A673 (cell line): ENCODE results near the gene PFN4. TPM values are rescaled to one million over a fixed set of nuclear protein-coding genes. Genes with fewer than 3 reads are reported as not detected.

Source experiments
- BruUV-seq: library from RNA; stranded (reverse); fragments of 400-500 nt; replicated peaks from 2 replicates; lab custom pipeline; 2021; lab: Mats Ljungman, UMichigan
- CTCF ChIA-PET: fragments of 300-600 bp; sonication (Branson Sonifier 250); formaldehyde crosslinking; loops from one replicate; lab custom pipeline; 2022; ENCODE audit warnings: antibody characterized with exemption; lab: Charles Lee
- POLR2A ChIA-PET: fragments of 300-600 bp; sonication (Branson Sonifier 250); formaldehyde crosslinking; loops from one replicate; lab custom pipeline; 2022; ENCODE audit warnings: antibody characterized with exemption; ENCODE audit not compliant: low non-redundant PET; lab: Charles Lee
- DNase-seq: peaks from one replicate; pipeline ENCODE4 v3.0.0-alpha.2; 2015; ENCODE audit warnings: low spot score
- H3K27ac ChIP-seq: fragments of 200-600 bp; sonication (generic); 2 replicates; pipeline ENCODE4 v1.5.1; 2016; ENCODE audit warnings: mixed run types, low read depth, mild to moderate bottlenecking, mixed read lengths, antibody characterized with exemption, low read length; ENCODE audit not compliant: poor library complexity, severe bottlenecking
- H3K27me3 ChIP-seq: fragments of 200-600 bp; sonication (generic); replicated peaks from 2 replicates; pipeline ENCODE4 v1.6.1; 2017; ENCODE audit warnings: mixed run types, low read depth, mild to moderate bottlenecking, mixed read lengths, antibody characterized with exemption, low read length; ENCODE audit not compliant: insufficient read depth, poor library complexity
- H3K36me3 ChIP-seq: fragments of 200-600 bp; sonication (generic); 2 replicates; pipeline ENCODE4 v1.6.1; 2016; ENCODE audit warnings: mixed run types, mild to moderate bottlenecking, mixed read lengths, antibody characterized with exemption, low read length; ENCODE audit not compliant: insufficient read depth, poor library complexity, severe bottlenecking
- H3K4me1 ChIP-seq: fragments of 200-600 bp; sonication (generic); 2 replicates; pipeline ENCODE4 v1.6.1; 2017; ENCODE audit warnings: mixed run types, mild to moderate bottlenecking, mixed read lengths, antibody characterized with exemption, low read length; ENCODE audit not compliant: insufficient read depth, poor library complexity, severe bottlenecking
- H3K4me3 ChIP-seq: fragments of 200-600 bp; sonication (generic); 2 replicates; pipeline ENCODE4 v1.5.1; 2016; ENCODE audit warnings: low read depth, mixed run types, mild to moderate bottlenecking, mixed read lengths, low read length; ENCODE audit not compliant: poor library complexity, severe bottlenecking
- H3K9me3 ChIP-seq: fragments of 200-600 bp; sonication (generic); 2 replicates; pipeline ENCODE4 v1.6.1; 2016; ENCODE audit warnings: mixed run types, low read depth, mild to moderate bottlenecking, mixed read lengths, antibody characterized with exemption, low read length; ENCODE audit not compliant: poor library complexity, severe bottlenecking
- EZH2 ChIP-seq: fragments of 200-600 bp; sonication (generic); IDR thresholded peaks from 2 replicates; pipeline ENCODE4 v1.6.1; 2017; ENCODE audit warnings: borderline replicate concordance, low read depth, mild to moderate bottlenecking, mixed read lengths, antibody characterized with exemption, low read length; ENCODE audit not compliant: poor library complexity, severe bottlenecking
- intact Hi-C: fragments of 100-400 bp; cut with micrococcal nuclease; formaldehyde crosslinking; loops from one replicate; pipeline ENCODE4 v1.10.0; 2022; ENCODE audit not compliant: unreplicated experiment
- total RNA-seq: library from RNA; stranded (reverse); gene quantifications from 2 replicates; pipeline ENCODE4 v1.2.3, GENCODE V29; 2021
- TF ChIP-seq, protein P1 (sequence below): fragments of 300-800, 200-600 bp; sonication (generic); conservative IDR thresholded peaks from 2 replicates; pipeline ENCODE4 v1.5.1; 2017; ENCODE audit warnings: low read depth, mild to moderate bottlenecking, antibody characterized with exemption, low read length, moderate library complexity, mixed read lengths

The PFN4 gene
- total RNA-seq, 1 experiment from 2014 or later: not detected

DNA sequence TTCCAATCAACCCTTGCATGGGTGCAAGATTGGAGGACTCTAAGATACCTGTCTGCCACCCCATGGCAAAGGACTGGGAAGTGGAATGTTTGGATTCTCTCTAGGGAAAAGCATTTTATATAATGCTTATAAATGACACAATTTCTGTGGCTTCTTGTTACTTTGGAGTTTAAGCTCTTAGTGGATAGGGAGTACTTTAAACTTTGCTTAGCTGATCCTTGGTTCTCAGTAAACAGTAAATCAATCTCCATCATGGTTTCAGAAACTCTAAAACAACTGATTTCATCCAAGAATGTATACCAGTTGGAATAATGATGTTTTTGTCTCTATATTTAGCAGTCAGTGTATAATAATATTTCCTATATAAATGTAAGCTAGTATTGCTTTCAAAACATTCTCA, 37.6 kb upstream of the PFN4 start:
- intact Hi-C loops: loop anchor here (10.0 kb wide), 1 partner anchor 336 kb away; no protein-coding TSS in a partner anchor
- no TSS peak for BruUV-seq
- Histone ChIP-seq H3K36me3 (no peaks in the 10 kb centered on the region), H3K9me3 (no peaks in the 10 kb centered on the region), H3K4me1 (no peaks in the 10 kb centered on the region), H3K27me3 (no peaks in the 10 kb centered on the region), H3K4me3 (no peak overlapping the region), H3K27ac (no peak overlapping the region)
- DNase-seq: no peak
- ChIA-PET POLR2A (no interaction called here), CTCF (no interaction called here)
- no peak for TF ChIP-seq EZH2
- TF ChIP-seq, protein P1, sequence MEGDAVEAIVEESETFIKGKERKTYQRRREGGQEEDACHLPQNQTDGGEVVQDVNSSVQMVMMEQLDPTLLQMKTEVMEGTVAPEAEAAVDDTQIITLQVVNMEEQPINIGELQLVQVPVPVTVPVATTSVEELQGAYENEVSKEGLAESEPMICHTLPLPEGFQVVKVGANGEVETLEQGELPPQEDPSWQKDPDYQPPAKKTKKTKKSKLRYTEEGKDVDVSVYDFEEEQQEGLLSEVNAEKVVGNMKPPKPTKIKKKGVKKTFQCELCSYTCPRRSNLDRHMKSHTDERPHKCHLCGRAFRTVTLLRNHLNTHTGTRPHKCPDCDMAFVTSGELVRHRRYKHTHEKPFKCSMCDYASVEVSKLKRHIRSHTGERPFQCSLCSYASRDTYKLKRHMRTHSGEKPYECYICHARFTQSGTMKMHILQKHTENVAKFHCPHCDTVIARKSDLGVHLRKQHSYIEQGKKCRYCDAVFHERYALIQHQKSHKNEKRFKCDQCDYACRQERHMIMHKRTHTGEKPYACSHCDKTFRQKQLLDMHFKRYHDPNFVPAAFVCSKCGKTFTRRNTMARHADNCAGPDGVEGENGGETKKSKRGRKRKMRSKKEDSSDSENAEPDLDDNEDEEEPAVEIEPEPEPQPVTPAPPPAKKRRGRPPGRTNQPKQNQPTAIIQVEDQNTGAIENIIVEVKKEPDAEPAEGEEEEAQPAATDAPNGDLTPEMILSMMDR: no peak

DNA sequence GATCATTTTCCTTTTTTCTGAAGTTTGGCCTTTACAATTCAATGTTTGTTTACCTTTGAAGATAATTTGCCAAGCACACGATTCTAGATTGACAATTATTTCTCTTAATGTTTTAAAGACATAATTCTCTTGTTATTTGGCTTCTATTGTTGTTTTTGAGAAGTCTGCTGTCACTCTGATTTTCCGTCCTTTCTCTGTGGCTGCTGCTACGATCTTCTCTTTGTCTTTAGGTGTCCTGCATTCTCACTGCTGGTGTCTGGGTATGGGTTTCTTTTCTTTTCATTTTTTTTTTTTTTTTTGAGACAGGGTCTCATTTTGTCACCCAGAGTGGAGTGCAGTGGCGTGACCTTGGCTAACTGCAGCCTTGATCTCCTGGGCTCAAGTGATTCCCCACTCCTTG, 36.6 kb upstream of the PFN4 start:
- no TSS peak for BruUV-seq
- Histone ChIP-seq H3K4me3 (no peak overlapping the region), H3K9me3 (no peaks in the 10 kb centered on the region), H3K27ac (no peak overlapping the region), H3K27me3 (no peaks in the 10 kb centered on the region), H3K4me1 (no peaks in the 10 kb centered on the region), H3K36me3 (no peaks in the 10 kb centered on the region)
- POLR2A ChIA-PET: interaction anchor here (0.7 kb wide), 1 partner anchor 50 kb away, joined by 5 read pairs; no protein-coding TSS in a partner anchor
- no peak for DNase-seq
- intact Hi-C loops: loop anchor here (10.0 kb wide), 1 partner anchor 335 kb away; no protein-coding TSS in a partner anchor
- no peak for TF ChIP-seq EZH2
- TF ChIP-seq, protein P1: no peak
- CTCF ChIA-PET: no interaction called here

- intact Hi-C loops: no loop called here
- no TSS peak for BruUV-seq
- Histone ChIP-seq H3K27ac (no peak overlapping the region), H3K27me3 (no peaks in the 10 kb centered on the region), H3K4me1 (no peaks in the 10 kb centered on the region), H3K4me3 (no peak overlapping the region), H3K36me3 (no peaks in the 10 kb centered on the region), H3K9me3 (no peaks in the 10 kb centered on the region)
- DNase-seq: no peak
- no peak for TF ChIP-seq EZH2
- TF ChIP-seq, protein P1: no peak
- POLR2A ChIA-PET: no interaction called here
- CTCF ChIA-PET: no interaction called here
Observed at GRCh38 chr2:24158131-24158530, 35.0 kb upstream of the PFN4 start.
